Mesothelial cell of epicardium (in vitro differentiated cells): Measurements from ENCODE around the gene SUFU. TPM values are rescaled to one million over a fixed set of nuclear protein-coding genes. Genes with fewer than 3 reads are reported as not detected.

ENCODE experiments used
- DNase-seq, 2 experiments: peaks; one replicate each; pipeline ENCODE4 v3.0.0; 2021; ENCODE audit warnings: low spot score in 2 of 2; ENCODE audit not compliant: unreplicated experiment in 2 of 2
- H3K27ac Mint-ChIP-seq: 2 replicates; pipeline ENCODE4 v1.8.0; 2021; ENCODE audit warnings: mixed read lengths
- H3K27me3 Mint-ChIP-seq: 2 replicates; pipeline ENCODE4 v1.8.0; 2021; ENCODE audit warnings: low read depth, mixed read lengths
- H3K36me3 Mint-ChIP-seq: 2 replicates; pipeline ENCODE4 v1.8.0; 2021; ENCODE audit warnings: mixed read lengths
- H3K4me1 Mint-ChIP-seq: 2 replicates; pipeline ENCODE4 v1.8.0; 2021; ENCODE audit warnings: mixed read lengths
- H3K4me3 Mint-ChIP-seq: 2 replicates; pipeline ENCODE4 v1.8.0; 2021; ENCODE audit warnings: mild to moderate bottlenecking, moderate library complexity, mixed read lengths
- H3K9me3 Mint-ChIP-seq: 2 replicates; pipeline ENCODE4 v1.8.0; 2021; ENCODE audit warnings: mixed read lengths
- total RNA-seq: library from RNA; stranded (reverse); gene quantifications from 3 replicates; pipeline ENCODE4 v1.2.1, GENCODE V29; 2021
- TF ChIP-seq, protein P1 (sequence below): fragments of 200-600 bp; sonication (generic); IDR thresholded peaks from one replicate; pipeline ENCODE4 v1.5.0; 2021; ENCODE audit warnings: antibody characterized with exemption; ENCODE audit not compliant: unreplicated experiment

SUFU gene
- total RNA-seq, 1 donor from 2014 or later = 33.4 TPM

DNA sequence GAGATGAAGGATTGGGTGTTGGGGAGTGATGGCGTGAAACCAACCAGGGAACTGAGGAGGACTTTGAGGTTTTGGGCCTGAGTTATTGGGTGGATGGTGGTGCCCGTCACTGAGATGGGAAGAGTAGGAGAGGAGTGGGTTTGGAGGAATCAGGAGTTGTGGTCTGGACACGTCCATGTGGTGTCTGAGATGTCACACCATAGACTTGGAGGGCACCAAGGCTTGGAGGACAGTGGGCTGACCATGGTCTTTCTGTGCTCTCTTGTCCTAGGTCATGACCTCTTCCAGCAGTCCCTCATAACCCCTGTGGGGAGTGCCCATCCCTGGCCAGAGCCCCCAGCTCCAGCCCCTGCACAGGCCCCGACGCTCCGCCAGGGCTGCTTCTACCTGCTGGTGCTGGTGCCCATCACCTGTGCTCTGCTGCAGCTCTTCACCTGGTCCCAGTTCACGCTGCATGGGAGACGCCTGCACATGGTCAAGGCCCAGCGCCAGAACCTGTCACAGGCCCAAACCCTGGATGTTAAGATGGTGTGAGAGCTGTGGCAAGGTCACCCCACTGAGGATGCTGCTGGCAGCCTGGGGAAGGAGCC is 28.2 kb upstream of the SUFU start:
- DNase-seq = no peak
- no peak overlapping the region for H3K27ac Mint-ChIP-seq
- no peaks in the 10 kb centered on the region for H3K9me3 Mint-ChIP-seq
- H3K36me3 Mint-ChIP-seq = peaks cover 1% of the 10 kb centered on the region
- no peaks in the 10 kb centered on the region for H3K27me3 Mint-ChIP-seq
- no peak overlapping the region for H3K4me3 Mint-ChIP-seq
- TF ChIP-seq, protein P1, sequence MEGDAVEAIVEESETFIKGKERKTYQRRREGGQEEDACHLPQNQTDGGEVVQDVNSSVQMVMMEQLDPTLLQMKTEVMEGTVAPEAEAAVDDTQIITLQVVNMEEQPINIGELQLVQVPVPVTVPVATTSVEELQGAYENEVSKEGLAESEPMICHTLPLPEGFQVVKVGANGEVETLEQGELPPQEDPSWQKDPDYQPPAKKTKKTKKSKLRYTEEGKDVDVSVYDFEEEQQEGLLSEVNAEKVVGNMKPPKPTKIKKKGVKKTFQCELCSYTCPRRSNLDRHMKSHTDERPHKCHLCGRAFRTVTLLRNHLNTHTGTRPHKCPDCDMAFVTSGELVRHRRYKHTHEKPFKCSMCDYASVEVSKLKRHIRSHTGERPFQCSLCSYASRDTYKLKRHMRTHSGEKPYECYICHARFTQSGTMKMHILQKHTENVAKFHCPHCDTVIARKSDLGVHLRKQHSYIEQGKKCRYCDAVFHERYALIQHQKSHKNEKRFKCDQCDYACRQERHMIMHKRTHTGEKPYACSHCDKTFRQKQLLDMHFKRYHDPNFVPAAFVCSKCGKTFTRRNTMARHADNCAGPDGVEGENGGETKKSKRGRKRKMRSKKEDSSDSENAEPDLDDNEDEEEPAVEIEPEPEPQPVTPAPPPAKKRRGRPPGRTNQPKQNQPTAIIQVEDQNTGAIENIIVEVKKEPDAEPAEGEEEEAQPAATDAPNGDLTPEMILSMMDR = no peak
- no peaks in the 10 kb centered on the region for H3K4me1 Mint-ChIP-seq

DNA sequence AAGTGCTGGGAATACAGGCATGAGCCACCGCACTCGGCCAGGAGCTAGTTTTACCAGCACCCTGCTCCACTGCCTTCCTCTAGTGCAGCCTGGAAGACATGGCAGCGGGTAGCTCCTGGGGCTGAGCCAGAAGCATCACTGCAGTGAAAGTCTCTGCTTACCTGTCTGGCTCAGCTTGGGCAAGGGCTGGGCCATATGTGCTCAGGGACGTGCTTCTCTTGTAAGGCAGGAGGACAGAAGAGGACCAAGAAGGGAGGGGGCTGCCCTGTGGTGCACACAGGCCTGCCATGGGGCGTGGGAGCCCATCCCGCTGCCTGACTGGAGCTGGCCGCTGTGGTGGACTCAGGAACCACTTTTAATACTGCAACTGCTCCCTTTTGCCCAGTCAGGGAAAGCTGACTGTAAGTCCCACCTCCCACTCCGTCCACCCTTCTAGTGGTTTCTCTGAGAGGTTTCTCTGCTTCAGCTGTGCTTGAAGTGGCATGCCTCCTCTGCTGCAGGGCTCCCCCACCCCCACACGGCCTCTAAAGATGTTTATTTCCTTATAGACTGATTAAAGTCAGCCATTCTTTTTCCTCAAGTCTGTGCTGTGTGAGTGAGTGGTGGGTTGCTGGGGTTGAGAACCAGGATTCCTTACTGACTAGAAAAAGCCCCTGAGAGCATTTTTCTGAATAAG is 27.2 kb upstream of the SUFU start:
- H3K4me1 Mint-ChIP-seq = no peaks in the 10 kb centered on the region
- H3K4me3 Mint-ChIP-seq = no peak overlapping the region
- H3K27ac Mint-ChIP-seq = no peak overlapping the region
- peaks cover 3% of the 10 kb centered on the region for H3K36me3 Mint-ChIP-seq
- no peak for DNase-seq
- TF ChIP-seq, protein P1 = no peak
- H3K9me3 Mint-ChIP-seq = no peaks in the 10 kb centered on the region
- H3K27me3 Mint-ChIP-seq = no peaks in the 10 kb centered on the region

DNA sequence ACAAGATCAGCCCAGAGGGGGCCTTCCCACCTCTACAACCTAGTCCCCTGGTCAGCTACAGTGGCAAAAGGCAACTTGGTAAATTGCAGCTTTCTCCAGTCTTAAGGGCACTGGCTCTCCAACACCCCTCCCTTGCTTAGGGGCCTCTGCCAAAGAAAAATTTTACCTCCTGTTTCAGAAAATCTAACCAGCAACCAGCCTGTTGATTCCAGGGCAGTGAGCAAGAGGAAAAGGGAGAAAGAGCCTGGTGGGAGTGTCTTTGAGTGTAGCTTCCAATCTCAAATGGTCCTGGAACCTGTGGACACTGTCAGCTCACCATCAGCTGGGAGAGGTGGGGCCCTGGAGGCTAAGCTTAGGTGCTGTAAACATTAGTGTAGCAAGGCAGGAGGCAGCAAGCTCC is 24.1 kb upstream of the SUFU start:
- no peak for DNase-seq
- H3K27ac Mint-ChIP-seq = peak overlapping the region; percentile 43
- no peaks in the 10 kb centered on the region for H3K9me3 Mint-ChIP-seq
- TF ChIP-seq, protein P1 = no peak
- H3K4me1 Mint-ChIP-seq = no peaks in the 10 kb centered on the region
- H3K4me3 Mint-ChIP-seq = no peak overlapping the region
- H3K27me3 Mint-ChIP-seq = no peaks in the 10 kb centered on the region
- peaks cover 19% of the 10 kb centered on the region for H3K36me3 Mint-ChIP-seq

DNA sequence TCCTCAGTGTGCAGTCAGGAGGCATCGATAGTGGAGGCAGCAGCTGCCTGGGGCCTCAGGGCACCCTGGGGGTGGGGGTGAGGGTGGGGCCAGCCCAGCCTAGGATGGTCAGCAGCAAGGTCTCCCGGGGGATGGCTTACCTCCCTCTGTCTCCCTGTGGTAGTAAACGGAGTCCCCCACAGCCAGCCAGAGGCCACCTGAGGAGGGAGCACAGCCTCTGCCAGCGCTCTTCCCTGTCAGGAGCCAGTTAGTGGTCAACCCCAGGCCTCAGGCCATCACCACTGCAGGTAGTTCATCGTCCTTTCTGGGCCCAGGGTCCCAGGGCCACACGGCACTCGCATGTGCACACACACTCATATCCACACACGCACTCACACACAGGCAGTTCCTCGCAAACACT is 23.4 kb upstream of the SUFU start:
- Mint-ChIP-seq H3K4me3 (no peak overlapping the region), H3K27ac (no peak overlapping the region), H3K27me3 (no peaks in the 10 kb centered on the region), H3K9me3 (no peaks in the 10 kb centered on the region), H3K36me3 (peaks cover 19% of the 10 kb centered on the region), H3K4me1 (no peaks in the 10 kb centered on the region)
- TF ChIP-seq, protein P1 = no peak
- no peak for DNase-seq

DNA sequence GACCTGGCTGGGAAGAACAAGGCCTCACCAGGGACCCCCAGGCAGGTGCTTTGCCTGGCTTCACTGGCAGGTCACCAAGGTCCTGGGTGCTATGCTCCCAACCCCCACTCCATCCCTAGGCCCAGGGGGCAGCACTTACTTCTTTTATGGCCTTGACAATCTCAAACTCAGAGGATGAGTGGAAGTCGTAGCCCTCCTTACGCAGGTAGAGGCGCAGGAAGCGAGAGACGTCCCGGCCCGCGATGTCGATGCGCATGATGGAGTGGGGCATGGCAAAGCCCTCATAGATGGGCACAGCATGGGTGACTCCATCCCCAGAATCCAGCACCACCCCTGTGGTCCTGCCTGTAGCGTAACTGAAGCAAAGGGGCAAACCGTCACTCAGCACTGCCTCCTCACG is 19.8 kb upstream of the SUFU start:
- Mint-ChIP-seq H3K9me3 (no peaks in the 10 kb centered on the region), H3K27ac (no peak overlapping the region), H3K4me3 (no peak overlapping the region), H3K4me1 (no peaks in the 10 kb centered on the region), H3K36me3 (peaks cover 33% of the 10 kb centered on the region), H3K27me3 (no peaks in the 10 kb centered on the region)
- DNase-seq = no peak
- TF ChIP-seq, protein P1 = no peak
